Activated T-cell treated with anti-CD3 and anti-CD28 coated beads for 1 hour (primary cell): ENCODE data around the gene IL36B.
"Not testable (repeated sequence)": the region's sequence is repeated elsewhere in the genome, so short reads cannot be mapped to it uniquely, and the experiment has no call there.

Experiments used
- DNase-seq: peaks from one replicate; pipeline ENCODE4 v3.0.0-alpha.2; 2020; ENCODE audit warnings: low read depth

Gene IL36B

GRCh38 chr2:113052396-113052917 lies at the start of gene IL36B:
IL36B (minus strand) TSS chr2:113052867.
- no peak for DNase-seq

GRCh38 chr2:113102133-113102532 lies 49.5 kb upstream of the IL36B start:
- DNase-seq: no peak

- DNase-seq: no peak
These were observed 45.9 kb upstream of the IL36B start for GRCh38 chr2:113098532-113098931.

- DNase-seq: no peak
These were observed 45.4 kb upstream of the IL36B start for GRCh38 chr2:113098041-113098440.

GRCh38 chr2:113096842-113097618 lies 44.4 kb upstream of the IL36B start:
- not testable (repeated sequence) for DNase-seq

- not testable (repeated sequence) for DNase-seq
These were observed 43.6 kb upstream of the IL36B start for GRCh38 chr2:113096306-113096705.

GRCh38 chr2:113093613-113093977 lies 40.9 kb upstream of the IL36B start:
- DNase-seq: no peak

- DNase-seq: no peak
These were observed 40.4 kb upstream of the IL36B start for GRCh38 chr2:113092864-113093612.

GRCh38 chr2:113091231-113091896 lies 38.7 kb upstream of the IL36B start:
- DNase-seq: no peak

GRCh38 chr2:113089916-113090315 lies 37.2 kb upstream of the IL36B start:
- no peak for DNase-seq

GRCh38 chr2:113088213-113088992 lies 35.7 kb upstream of the IL36B start:
- no peak for DNase-seq

GRCh38 chr2:113085542-113085941 lies 32.9 kb upstream of the IL36B start:
- DNase-seq: no peak

GRCh38 chr2:113084249-113085000 lies 31.8 kb upstream of the IL36B start:
- no peak for DNase-seq

- no peak for DNase-seq
These were observed 30.6 kb upstream of the IL36B start for GRCh38 chr2:113083296-113083695.

GRCh38 chr2:113081488-113082210 lies 29.0 kb upstream of the IL36B start:
- no peak for DNase-seq

GRCh38 chr2:113080134-113080533 lies 27.5 kb upstream of the IL36B start:
- DNase-seq: peak; percentile 19

GRCh38 chr2:113079131-113079530 lies 26.5 kb upstream of the IL36B start:
- no peak for DNase-seq

- no peak for DNase-seq
These were observed 25.7 kb upstream of the IL36B start for GRCh38 chr2:113078350-113078839.

- no peak for DNase-seq
These were observed 25.3 kb upstream of the IL36B start for GRCh38 chr2:113077921-113078320.

GRCh38 chr2:113076954-113077669 lies 24.4 kb upstream of the IL36B start:
- no peak for DNase-seq
